ENCODE data around the gene ST8SIA2.

Gene ST8SIA2, protein sequence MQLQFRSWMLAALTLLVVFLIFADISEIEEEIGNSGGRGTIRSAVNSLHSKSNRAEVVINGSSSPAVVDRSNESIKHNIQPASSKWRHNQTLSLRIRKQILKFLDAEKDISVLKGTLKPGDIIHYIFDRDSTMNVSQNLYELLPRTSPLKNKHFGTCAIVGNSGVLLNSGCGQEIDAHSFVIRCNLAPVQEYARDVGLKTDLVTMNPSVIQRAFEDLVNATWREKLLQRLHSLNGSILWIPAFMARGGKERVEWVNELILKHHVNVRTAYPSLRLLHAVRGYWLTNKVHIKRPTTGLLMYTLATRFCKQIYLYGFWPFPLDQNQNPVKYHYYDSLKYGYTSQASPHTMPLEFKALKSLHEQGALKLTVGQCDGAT

DNA sequence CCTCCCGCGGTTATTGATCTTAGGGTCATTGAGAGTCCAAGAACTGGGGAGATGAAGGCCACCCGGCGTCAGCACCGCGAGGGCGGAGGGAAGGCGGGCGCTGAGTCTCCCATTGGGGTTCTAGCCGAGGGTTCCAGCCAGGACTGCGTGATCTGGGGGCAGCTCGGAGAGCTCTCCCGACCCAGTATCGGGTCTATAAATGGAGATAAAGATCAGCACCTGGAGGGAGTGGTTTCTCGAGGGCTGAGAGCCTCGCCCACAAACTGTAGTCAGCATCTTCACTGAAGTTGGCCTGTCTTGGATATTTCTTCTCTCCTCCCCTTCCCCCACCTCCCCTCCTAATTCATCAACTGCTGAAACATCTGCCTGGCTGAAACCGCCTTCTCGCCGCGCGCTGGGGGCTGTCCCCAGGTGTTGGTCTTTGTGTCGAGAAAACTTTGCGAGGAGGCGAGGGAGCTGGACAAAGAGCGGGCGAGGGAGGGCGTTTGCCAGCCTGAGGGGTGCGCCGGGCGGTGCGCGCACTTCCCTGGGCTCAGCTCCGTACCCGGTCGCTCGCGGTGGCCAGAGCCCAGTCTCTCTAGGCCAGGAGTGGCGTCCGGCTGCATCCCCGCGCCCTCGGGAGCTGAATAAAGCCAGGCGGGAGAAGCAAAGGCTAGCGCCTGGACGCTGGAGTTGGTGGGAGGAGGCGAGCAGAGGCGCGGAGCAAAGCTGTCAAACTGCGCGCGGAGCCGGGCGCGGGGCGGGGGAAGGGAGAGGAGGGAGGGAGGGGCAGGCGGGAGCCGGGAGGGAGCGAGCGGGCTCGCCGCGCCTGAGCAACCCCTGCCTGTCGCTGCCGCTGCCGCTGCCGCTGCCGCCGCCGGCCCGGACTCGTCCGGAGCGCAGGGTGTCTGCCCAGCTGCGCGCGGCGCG lies at the start of gene ST8SIA2:
TSS of gene ST8SIA2 (plus strand) at position 811 of the 909 bp plus-strand sequence. CDS start 184 bp downstream, outside the sequence.
- no peak within 1 kb of the TSS for H3K4me3 ChIP-seq (ENCODE audit: control insufficient read depth, low read depth, low read length)
- TF ChIP-seq, protein P1, sequence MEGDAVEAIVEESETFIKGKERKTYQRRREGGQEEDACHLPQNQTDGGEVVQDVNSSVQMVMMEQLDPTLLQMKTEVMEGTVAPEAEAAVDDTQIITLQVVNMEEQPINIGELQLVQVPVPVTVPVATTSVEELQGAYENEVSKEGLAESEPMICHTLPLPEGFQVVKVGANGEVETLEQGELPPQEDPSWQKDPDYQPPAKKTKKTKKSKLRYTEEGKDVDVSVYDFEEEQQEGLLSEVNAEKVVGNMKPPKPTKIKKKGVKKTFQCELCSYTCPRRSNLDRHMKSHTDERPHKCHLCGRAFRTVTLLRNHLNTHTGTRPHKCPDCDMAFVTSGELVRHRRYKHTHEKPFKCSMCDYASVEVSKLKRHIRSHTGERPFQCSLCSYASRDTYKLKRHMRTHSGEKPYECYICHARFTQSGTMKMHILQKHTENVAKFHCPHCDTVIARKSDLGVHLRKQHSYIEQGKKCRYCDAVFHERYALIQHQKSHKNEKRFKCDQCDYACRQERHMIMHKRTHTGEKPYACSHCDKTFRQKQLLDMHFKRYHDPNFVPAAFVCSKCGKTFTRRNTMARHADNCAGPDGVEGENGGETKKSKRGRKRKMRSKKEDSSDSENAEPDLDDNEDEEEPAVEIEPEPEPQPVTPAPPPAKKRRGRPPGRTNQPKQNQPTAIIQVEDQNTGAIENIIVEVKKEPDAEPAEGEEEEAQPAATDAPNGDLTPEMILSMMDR (conservative IDR thresholded peaks at IDR 0.05; ENCODE audit: control insufficient read depth, insufficient read depth, low read depth, low read length) = no peak
- peak; percentile 3 for DNase-seq (ENCODE audit: low read depth)

DNA sequence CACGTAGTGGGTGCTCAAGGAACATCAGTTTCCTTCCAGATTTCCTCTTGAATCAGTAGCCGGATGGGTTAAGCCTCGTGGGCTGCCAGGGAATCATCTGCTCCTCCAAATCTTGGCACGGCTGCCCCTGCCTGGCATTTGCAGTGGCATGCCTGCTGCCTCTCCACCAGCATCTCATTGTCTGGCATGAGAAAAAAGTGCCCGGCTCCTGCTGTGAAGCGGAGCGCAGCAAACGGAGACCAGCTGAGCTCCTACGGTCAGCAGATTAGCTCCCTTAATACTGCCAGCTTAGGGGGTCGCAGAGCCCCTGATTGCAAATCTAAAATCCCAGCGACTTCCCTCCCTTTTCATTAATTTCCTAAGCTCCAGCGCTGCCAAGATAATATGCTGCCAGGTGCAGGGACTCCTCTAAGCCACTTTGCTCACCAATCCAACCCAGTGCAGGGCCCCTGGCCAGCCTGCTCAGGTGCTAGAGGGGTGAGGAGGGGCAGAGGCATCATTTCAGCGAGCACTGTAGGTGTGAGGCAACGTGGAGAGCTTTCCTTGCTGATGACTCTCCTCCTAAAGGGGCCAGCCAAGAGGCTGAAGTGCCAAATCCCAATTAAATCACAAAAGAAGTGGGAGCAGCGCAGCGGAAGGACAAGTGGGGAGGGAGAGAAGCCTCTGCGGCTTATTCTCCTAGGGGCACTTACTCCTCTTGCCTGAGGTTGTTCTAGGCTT lies 49.6 kb upstream of the ST8SIA2 start:
- TF ChIP-seq, protein P1 (conservative IDR thresholded peaks at IDR 0.05; ENCODE audit: control insufficient read depth, insufficient read depth, low read depth, low read length) = no peak
- DNase-seq (ENCODE audit: low read depth) = no peak
- no peak overlapping the region for H3K4me3 ChIP-seq (ENCODE audit: control insufficient read depth, low read depth, low read length)

DNA sequence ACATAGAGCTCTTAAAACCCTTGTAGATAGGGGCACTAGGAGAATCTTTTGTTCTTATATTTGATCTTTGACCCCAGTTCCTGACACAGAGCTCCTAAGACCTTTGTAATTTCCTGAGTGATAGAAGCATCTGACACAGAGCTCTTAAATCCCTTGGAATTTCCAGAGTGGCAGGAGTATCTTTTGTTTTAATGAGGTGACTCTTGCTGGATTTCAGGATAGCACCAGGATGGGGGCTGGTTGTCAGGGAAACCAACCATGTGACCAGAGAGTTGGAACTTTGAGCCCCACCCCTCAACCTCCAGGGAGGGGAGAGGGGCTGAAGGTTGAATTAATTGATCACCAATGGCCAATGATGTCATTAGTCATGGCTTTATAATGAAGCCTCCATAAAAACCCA lies 47.6 kb upstream of the ST8SIA2 start:
- TF ChIP-seq, protein P1 (conservative IDR thresholded peaks at IDR 0.05; ENCODE audit: control insufficient read depth, insufficient read depth, low read depth, low read length) = no peak
- H3K4me3 ChIP-seq (ENCODE audit: control insufficient read depth, low read depth, low read length) = no peak overlapping the region
- DNase-seq (ENCODE audit: low read depth) = no peak

DNA sequence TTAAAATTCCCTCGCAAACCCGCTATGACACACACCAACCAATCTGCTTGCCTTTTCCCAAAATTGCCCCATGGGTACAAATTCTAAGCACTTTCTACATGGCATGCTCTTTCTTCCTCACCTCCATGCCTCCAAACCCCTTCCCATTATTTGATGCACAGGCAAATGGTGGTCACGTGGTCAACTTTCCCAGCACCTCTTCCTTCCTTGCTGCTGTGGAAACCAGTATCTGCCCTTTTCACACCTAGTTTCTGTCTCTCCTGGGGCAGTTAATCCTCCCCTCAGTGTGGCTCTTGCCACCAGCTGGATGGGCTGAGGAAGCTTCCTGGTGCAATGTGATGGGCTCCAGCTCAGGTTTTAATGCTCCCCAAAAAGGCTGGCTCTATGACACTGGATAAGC lies 38.4 kb upstream of the ST8SIA2 start:
- TF ChIP-seq, protein P1 (conservative IDR thresholded peaks at IDR 0.05; ENCODE audit: control insufficient read depth, insufficient read depth, low read depth, low read length) = no peak
- no peak for DNase-seq (ENCODE audit: low read depth)
- H3K4me3 ChIP-seq (ENCODE audit: control insufficient read depth, low read depth, low read length) = no peak overlapping the region

DNA sequence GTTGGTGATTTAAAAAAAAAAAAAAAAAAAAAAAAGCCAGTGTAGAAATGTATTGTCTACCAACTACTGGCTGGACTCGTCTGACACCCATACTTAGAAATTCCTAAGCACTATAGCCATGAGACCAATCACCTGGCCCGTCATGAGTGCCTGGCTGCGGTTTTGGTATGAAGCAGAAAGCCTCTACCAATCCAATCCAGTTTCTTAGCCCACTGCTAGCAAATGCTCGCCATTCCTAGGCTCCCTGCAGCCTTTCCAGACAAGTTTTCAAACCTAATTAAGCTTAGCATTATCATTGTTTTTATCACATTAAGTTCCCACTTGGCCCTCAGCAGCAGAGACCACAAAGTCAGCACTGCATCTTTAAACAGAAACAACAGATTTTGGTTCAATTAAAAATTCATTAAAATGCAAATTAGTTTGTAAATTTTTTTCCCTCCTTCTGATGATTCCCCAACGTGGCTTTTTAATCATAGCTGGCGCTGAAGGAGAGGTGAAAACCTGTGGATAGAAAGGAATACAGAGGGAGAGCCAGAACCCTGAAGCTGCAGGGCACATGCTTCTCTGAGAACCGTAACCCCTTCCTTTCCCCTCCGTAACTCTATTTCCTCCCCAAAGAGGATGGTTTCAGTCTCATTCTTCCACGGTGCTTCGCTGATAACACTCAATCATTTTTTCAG lies 32.2 kb upstream of the ST8SIA2 start:
- H3K4me3 ChIP-seq (ENCODE audit: control insufficient read depth, low read depth, low read length) = no peak overlapping the region
- TF ChIP-seq, protein P1 (conservative IDR thresholded peaks at IDR 0.05; ENCODE audit: control insufficient read depth, insufficient read depth, low read depth, low read length) = no peak
- no peak for DNase-seq (ENCODE audit: low read depth)

DNA sequence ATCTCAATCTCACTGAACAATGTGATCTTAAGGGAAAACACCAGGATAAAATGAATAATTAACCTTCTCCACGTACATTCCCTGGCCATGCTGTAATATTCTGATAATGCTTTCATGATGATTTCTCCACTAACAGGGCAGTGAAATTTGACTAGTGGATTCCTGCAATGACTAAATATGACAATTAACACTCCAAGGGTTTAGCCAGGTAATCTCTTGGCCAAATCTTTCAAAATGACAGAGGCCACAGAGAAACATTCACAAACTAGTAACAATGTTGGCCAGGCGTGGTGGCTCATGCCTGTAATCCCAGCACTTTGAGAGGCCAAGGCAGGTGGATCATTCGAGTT lies 31.7 kb upstream of the ST8SIA2 start:
- TF ChIP-seq, protein P1 (conservative IDR thresholded peaks at IDR 0.05; ENCODE audit: control insufficient read depth, insufficient read depth, low read depth, low read length) = no peak
- no peak overlapping the region for H3K4me3 ChIP-seq (ENCODE audit: control insufficient read depth, low read depth, low read length)
- DNase-seq (ENCODE audit: low read depth) = no peak

Data from fibroblast of mammary gland (primary cell).